HG03442 (cell line): ENCODE data around the gene TET1.
"Not testable (repeated sequence)": the region's sequence is repeated elsewhere in the genome, so short reads cannot be mapped to it uniquely, and the experiment has no call there.

ENCODE experiments used
- ATAC-seq: cut with Tn5 transposase; IDR thresholded peaks from one replicate; pipeline ENCODE4 v1.9.1; 2021; ENCODE audit warnings: mild to moderate bottlenecking, moderate library complexity; ENCODE audit not compliant: unreplicated experiment

Gene TET1

GRCh38 chr10:68696018-68696417 lies 135.9 kb downstream of the TET1 start:
- ATAC-seq: no peak

GRCh38 chr10:68697106-68697505 lies 137.0 kb downstream of the TET1 start:
- no peak for ATAC-seq

GRCh38 chr10:68700197-68700596 lies 140.1 kb downstream of the TET1 start:
- no peak for ATAC-seq

- no peak for ATAC-seq
Observed at GRCh38 chr10:68705548-68705947, 145.4 kb downstream of the TET1 start.

- not testable (repeated sequence) for ATAC-seq
Observed at GRCh38 chr10:68708987-68709386, 148.8 kb downstream of the TET1 start.

GRCh38 chr10:68713065-68713464 lies 152.9 kb downstream of the TET1 start:
- not testable (repeated sequence) for ATAC-seq

- no peak for ATAC-seq
Observed at GRCh38 chr10:68717435-68717834, 157.3 kb downstream of the TET1 start.

- ATAC-seq: peak; percentile 99
Observed at GRCh38 chr10:68720793-68721672, 160.9 kb downstream of the TET1 start, which contains the start of gene CCAR1. TSS of gene CCAR1 (plus strand) at chr10:68721239. CDS start at chr10:68722505, 1,266 bp downstream.

GRCh38 chr10:68721673-68722335 lies 161.7 kb downstream of the TET1 start:
- ATAC-seq: no peak

- no peak for ATAC-seq
Observed at GRCh38 chr10:68725016-68725415, 164.9 kb downstream of the TET1 start.

GRCh38 chr10:68727146-68727545 lies 167.0 kb downstream of the TET1 start:
- ATAC-seq: no peak

GRCh38 chr10:68732651-68733050 lies 172.5 kb downstream of the TET1 start:
- no peak for ATAC-seq

GRCh38 chr10:68734349-68734748 lies 174.2 kb downstream of the TET1 start:
- no peak for ATAC-seq

- no peak for ATAC-seq
Observed at GRCh38 chr10:68735119-68735518, 175.0 kb downstream of the TET1 start.

- ATAC-seq: not testable (repeated sequence)
Observed at GRCh38 chr10:68735739-68736138, 175.6 kb downstream of the TET1 start.

- not testable (repeated sequence) for ATAC-seq
Observed at GRCh38 chr10:68740676-68741075, 180.5 kb downstream of the TET1 start.

GRCh38 chr10:68742397-68742796 lies 182.3 kb downstream of the TET1 start:
- no peak for ATAC-seq
